Prostate gland (tissue), 2 donors: Measurements from ENCODE around the gene FOXK2. TPM values are rescaled to one million over a fixed set of nuclear protein-coding genes. Genes with fewer than 3 reads are reported as not detected.

ENCODE experiments used
- DNase-seq: peaks from one replicate; pipeline ENCODE4 v3.0.0-alpha.2; 2019; ENCODE audit warnings: low spot score
- H3K27ac ChIP-seq, 2 donors: fragments of 200-600 bp; sonication (generic); 2 replicates each; pipeline ENCODE4 v1.5.1; 2017 to 2019
- H3K27me3 ChIP-seq: fragments of 200-600 bp; sonication (generic); replicated peaks from 2 replicates; pipeline ENCODE4 v1.5.1; 2019; ENCODE audit not compliant: insufficient read depth
- H3K36me3 ChIP-seq, 2 donors: fragments of 200-600 bp; sonication (generic); 1 replicate in 1 of 2; 2 replicates in 1 of 2; pipeline versions ENCODE4 v1.5.1 to v1.8.1; 2017 to 2019
- H3K4me1 ChIP-seq: fragments of 200-600 bp; sonication (generic); replicated peaks from 2 replicates; pipeline ENCODE4 v1.5.1; 2019
- H3K4me3 ChIP-seq, 2 donors: fragments of 200-600 bp; sonication (generic); 2 replicates each; pipeline ENCODE4 v1.5.1; 2017 to 2019
- H3K9me3 ChIP-seq: fragments of 200-600 bp; sonication (generic); 2 replicates; pipeline ENCODE4 v1.5.1; 2017
- POLR2A ChIP-seq: fragments of 450-650 bp; IDR thresholded peaks from one replicate; pipeline ENCODE4 v1.6.1; 2016; ENCODE audit warnings: antibody characterized with exemption, mild to moderate bottlenecking
- POLR2AphosphoS5 ChIP-seq: sonication (generic); formaldehyde crosslinking; IDR thresholded peaks from one replicate; pipeline ENCODE4 v1.6.1; 2017; ENCODE audit warnings: antibody characterized with exemption
- WGBS: methylation state at CpG from one replicate; pipeline ENCODE4 v1.1.5; 2018; 5-methylcytosine and 5-hydroxymethylcytosine counted together
- intact Hi-C: fragments of 100-400 bp; cut with DNase I; formaldehyde crosslinking; loops from one replicate; pipeline ENCODE4 v1.14.2; 2022
- total RNA-seq, 2 donors: library from RNA; depleted of rRNA; stranded (reverse); fragments of >200 nt; gene quantifications; one replicate each; pipeline ENCODE4 v1.1.0, GENCODE V29; 2016
- TF ChIP-seq, protein P1 (sequence below), 4 experiments: fragments of 200-600 bp in 2 of 4; fragments of 450-650 bp in 2 of 4; sonication (generic) in 2 of 4; IDR thresholded peaks; 1 replicate in 3 of 4; 2 replicates in 1 of 4; pipeline ENCODE4 v1.5.1; 2016 to 2019; ENCODE audit warnings: antibody characterized with exemption in 4 of 4, mild to moderate bottlenecking in 2 of 4, moderate library complexity in 2 of 4

FOXK2 gene
- total RNA-seq, 2 donors from 2014 or later = 47.9 to 85.5 TPM

DNA sequence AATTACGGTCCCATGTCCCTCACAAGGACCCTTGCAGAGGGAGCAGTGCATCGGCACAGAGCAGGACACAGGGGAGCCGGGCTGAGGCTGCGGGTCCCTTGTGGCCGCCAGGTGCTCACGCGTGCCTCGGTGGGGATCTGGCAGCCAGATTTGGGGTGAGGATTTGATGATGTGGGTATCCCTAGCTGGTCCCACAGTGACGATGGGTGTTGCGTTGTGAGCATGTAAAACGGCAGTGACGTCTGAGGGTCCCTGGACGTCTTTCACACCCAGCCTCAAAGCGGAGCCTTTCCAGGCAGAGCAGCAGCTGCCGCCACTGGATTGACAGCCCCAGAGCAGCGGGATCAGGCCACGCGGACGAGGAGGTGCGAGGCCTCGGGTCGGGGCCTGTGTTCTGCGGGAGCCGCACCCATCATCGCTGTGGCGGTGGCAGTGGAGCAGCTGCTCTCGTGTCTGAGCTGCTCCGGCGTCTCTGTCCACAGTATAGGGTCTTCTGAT, 74.1 kb downstream of the FOXK2 start:
- H3K4me1 ChIP-seq = peaks cover 11% of the 10 kb centered on the region
- H3K27me3 ChIP-seq = no peaks in the 10 kb centered on the region
- H3K4me3 ChIP-seq = peak overlapping the region; percentile 46 to 50
- peak overlapping the region; percentile 95 to 96 for H3K27ac ChIP-seq
- no peak for DNase-seq
- intact Hi-C loops = no loop called here
- TF ChIP-seq, protein P1, sequence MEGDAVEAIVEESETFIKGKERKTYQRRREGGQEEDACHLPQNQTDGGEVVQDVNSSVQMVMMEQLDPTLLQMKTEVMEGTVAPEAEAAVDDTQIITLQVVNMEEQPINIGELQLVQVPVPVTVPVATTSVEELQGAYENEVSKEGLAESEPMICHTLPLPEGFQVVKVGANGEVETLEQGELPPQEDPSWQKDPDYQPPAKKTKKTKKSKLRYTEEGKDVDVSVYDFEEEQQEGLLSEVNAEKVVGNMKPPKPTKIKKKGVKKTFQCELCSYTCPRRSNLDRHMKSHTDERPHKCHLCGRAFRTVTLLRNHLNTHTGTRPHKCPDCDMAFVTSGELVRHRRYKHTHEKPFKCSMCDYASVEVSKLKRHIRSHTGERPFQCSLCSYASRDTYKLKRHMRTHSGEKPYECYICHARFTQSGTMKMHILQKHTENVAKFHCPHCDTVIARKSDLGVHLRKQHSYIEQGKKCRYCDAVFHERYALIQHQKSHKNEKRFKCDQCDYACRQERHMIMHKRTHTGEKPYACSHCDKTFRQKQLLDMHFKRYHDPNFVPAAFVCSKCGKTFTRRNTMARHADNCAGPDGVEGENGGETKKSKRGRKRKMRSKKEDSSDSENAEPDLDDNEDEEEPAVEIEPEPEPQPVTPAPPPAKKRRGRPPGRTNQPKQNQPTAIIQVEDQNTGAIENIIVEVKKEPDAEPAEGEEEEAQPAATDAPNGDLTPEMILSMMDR (IDR thresholded peaks at IDR 0.05) = peak in 1 of 4 experiments; percentile 13
- TF ChIP-seq POLR2A (no peak), POLR2AphosphoS5 (no peak)
- no peaks in the 10 kb centered on the region for H3K36me3 ChIP-seq
- H3K9me3 ChIP-seq = no peaks in the 10 kb centered on the region
- 33% methylated on average over 28 of the region's 29 CpGs for WGBS

- H3K9me3 ChIP-seq = no peaks in the 10 kb centered on the region
- H3K27ac ChIP-seq = no peak overlapping the region
- peaks cover 11% of the 10 kb centered on the region for H3K4me1 ChIP-seq
- intact Hi-C loops = no loop called here
- WGBS = 94% methylated on average over 11 of the region's 11 CpGs
- TF ChIP-seq POLR2A = no peak
- TF ChIP-seq POLR2AphosphoS5 = no peak
- TF ChIP-seq, protein P1 (IDR thresholded peaks at IDR 0.05) = no peak
- H3K4me3 ChIP-seq = no peak overlapping the region
- DNase-seq = no peak
- H3K36me3 ChIP-seq = no peaks in the 10 kb centered on the region
- no peaks in the 10 kb centered on the region for H3K27me3 ChIP-seq
Observed at GRCh38 chr17:82594571-82594970, 75.0 kb downstream of the FOXK2 start.

DNA sequence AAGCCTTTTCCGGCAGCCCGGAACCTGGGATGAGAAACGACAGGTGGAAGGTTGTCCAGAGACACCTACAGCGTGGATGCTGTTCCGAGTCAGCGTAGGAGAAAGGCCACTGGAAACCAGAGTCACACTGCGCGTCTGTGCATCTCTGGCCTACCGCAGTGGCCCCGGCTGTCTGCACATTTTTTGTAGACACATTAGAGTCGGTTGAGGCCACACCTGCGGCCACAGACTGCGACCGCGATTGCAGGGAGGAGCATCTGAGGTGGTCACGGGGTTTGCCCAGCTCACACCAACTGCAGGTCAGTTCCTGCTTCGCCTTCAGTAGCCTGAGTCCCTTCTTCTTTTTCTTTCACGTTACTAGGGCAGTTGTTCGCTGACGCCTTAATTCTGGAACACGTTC, 76.4 kb downstream of the FOXK2 start:
- no peaks in the 10 kb centered on the region for H3K27me3 ChIP-seq
- no peak for DNase-seq
- no peaks in the 10 kb centered on the region for H3K36me3 ChIP-seq

DNA sequence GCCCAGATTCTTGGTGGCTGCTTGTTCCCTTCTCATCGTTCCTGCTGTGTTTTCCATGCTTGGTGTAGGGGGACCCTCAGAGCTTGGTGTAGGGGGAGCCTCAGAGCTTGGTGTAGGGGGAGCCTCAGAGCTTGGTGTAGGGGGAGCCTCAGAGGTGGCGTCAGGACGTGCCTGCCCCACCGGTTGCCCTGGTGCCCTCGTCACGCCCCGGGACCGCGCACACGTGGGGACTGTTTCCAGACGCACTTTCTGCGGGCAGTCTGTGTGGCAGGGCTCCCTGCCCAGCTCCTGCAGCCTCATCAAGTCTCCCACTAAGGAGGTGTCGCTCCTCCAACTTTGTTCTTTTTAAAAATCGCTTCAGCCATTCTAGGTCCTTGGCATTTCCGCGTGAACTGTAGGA, 76.8 kb downstream of the FOXK2 start:
- Histone ChIP-seq H3K27ac (no peak overlapping the region), H3K9me3 (no peaks in the 10 kb centered on the region), H3K4me3 (no peak overlapping the region), H3K27me3 (no peaks in the 10 kb centered on the region), H3K4me1 (peaks cover 11% of the 10 kb centered on the region), H3K36me3 (no peaks in the 10 kb centered on the region)
- DNase-seq = no peak
- TF ChIP-seq POLR2AphosphoS5 = no peak
- TF ChIP-seq, protein P1 (IDR thresholded peaks at IDR 0.05) = no peak
- WGBS = 83% methylated on average over 16 of the region's 16 CpGs
- intact Hi-C loops = no loop called here

More for the DNA sequence above, 76.4 kb downstream of the FOXK2 start:
- Histone ChIP-seq H3K27ac (no peak overlapping the region), H3K4me3 (no peak overlapping the region), H3K9me3 (no peaks in the 10 kb centered on the region), H3K4me1 (peaks cover 11% of the 10 kb centered on the region)
- 89% methylated on average over 21 of the region's 21 CpGs for WGBS
- TF ChIP-seq POLR2AphosphoS5 = no peak
- TF ChIP-seq, protein P1 (IDR thresholded peaks at IDR 0.05) = no peak
- no peak for TF ChIP-seq POLR2A
- intact Hi-C loops = no loop called here

GRCh38 chr17:82596837-82597672, 77.5 kb downstream of the FOXK2 start:
- TF ChIP-seq POLR2A = no peak
- no peak for TF ChIP-seq POLR2AphosphoS5
- TF ChIP-seq, protein P1 (IDR thresholded peaks at IDR 0.05) = no peak
- DNase-seq = no peak
- Histone ChIP-seq H3K4me3 (no peak overlapping the region), H3K9me3 (no peaks in the 10 kb centered on the region), H3K27ac (no peak overlapping the region), H3K4me1 (peaks cover 9% of the 10 kb centered on the region), H3K36me3 (no peaks in the 10 kb centered on the region), H3K27me3 (no peaks in the 10 kb centered on the region)
- intact Hi-C loops = no loop called here
- WGBS = 84% methylated on average over 33 of the region's 33 CpGs
